ENCODE results near the gene PDZD7. TPM values are rescaled to one million over a fixed set of nuclear protein-coding genes. Genes with fewer than 3 reads are reported as not detected.

The PDZD7 gene
- total RNA-seq, 1 experiment from 2014 or later, result 0.50 TPM

GRCh38 chr10:101054351-101054750 is 23.4 kb upstream of the PDZD7 start:
- Histone ChIP-seq H3K4me1 (replicated peaks) (peaks cover 22% of the 10 kb centered on the region), H3K36me3 (no peaks in the 10 kb centered on the region; the same call in 1 of the 2 replicates), H3K27me3 (replicated peaks) (no peaks in the 10 kb centered on the region), H3K4me3 (no peak overlapping the region), H3K9me3 (replicated peaks) (no peaks in the 10 kb centered on the region), H3K27ac (no peak overlapping the region)
- DNase-seq (ENCODE audit: low read depth in 1 of 2, low spot score in 2 of 2), result no peak

- Histone ChIP-seq H3K36me3 (no peaks in the 10 kb centered on the region), H3K4me3 (no peak overlapping the region), H3K4me1 (replicated peaks) (peaks cover 20% of the 10 kb centered on the region), H3K27me3 (replicated peaks) (no peaks in the 10 kb centered on the region), H3K9me3 (replicated peaks) (no peaks in the 10 kb centered on the region), H3K27ac (no peak overlapping the region)
- no peak for DNase-seq (ENCODE audit: low read depth in 1 of 2, low spot score in 2 of 2)
Measured at GRCh38 chr10:101053516-101053915, 22.6 kb upstream of the PDZD7 start.

GRCh38 chr10:101052285-101052684 is 21.4 kb upstream of the PDZD7 start:
- Histone ChIP-seq H3K27ac (no peak overlapping the region), H3K4me1 (replicated peaks) (peaks cover 20% of the 10 kb centered on the region), H3K27me3 (replicated peaks) (no peaks in the 10 kb centered on the region), H3K9me3 (replicated peaks) (no peaks in the 10 kb centered on the region), H3K36me3 (no peaks in the 10 kb centered on the region), H3K4me3 (no peak overlapping the region)
- DNase-seq (ENCODE audit: low read depth in 1 of 2, low spot score in 2 of 2), result no peak

- DNase-seq (ENCODE audit: low read depth in 1 of 2, low spot score in 2 of 2), result peak; percentile 34 to 67
- Histone ChIP-seq H3K27ac (no peak overlapping the region), H3K9me3 (replicated peaks) (no peaks in the 10 kb centered on the region), H3K4me3 (no peak overlapping the region), H3K36me3 (no peaks in the 10 kb centered on the region), H3K4me1 (replicated peaks) (peaks cover 20% of the 10 kb centered on the region), H3K27me3 (replicated peaks) (no peaks in the 10 kb centered on the region)
Measured at GRCh38 chr10:101050208-101051069, 19.5 kb upstream of the PDZD7 start.

GRCh38 chr10:101047961-101048892 is 17.3 kb upstream of the PDZD7 start:
- Histone ChIP-seq H3K4me1 (replicated peaks) (peaks cover 25% of the 10 kb centered on the region), H3K27ac (no peak overlapping the region), H3K4me3 (no peak overlapping the region), H3K27me3 (replicated peaks) (no peaks in the 10 kb centered on the region), H3K9me3 (replicated peaks) (no peaks in the 10 kb centered on the region), H3K36me3 (no peaks in the 10 kb centered on the region)
- DNase-seq (ENCODE audit: low read depth in 1 of 2, low spot score in 2 of 2), result no peak

- Histone ChIP-seq H3K4me1 (replicated peaks) (peaks cover 26% of the 10 kb centered on the region), H3K36me3 (no peaks in the 10 kb centered on the region), H3K4me3 (no peak overlapping the region), H3K27me3 (replicated peaks) (no peaks in the 10 kb centered on the region), H3K9me3 (replicated peaks) (no peaks in the 10 kb centered on the region), H3K27ac (no peak overlapping the region)
- DNase-seq (ENCODE audit: low read depth in 1 of 2, low spot score in 2 of 2), result no peak
Measured at GRCh38 chr10:101047268-101047667, 16.3 kb upstream of the PDZD7 start.

- no peaks in the 10 kb centered on the region for H3K27me3 ChIP-seq (replicated peaks)
- peaks cover 22% of the 10 kb centered on the region for H3K4me1 ChIP-seq (replicated peaks)
- no peak for DNase-seq (ENCODE audit: low read depth in 1 of 2, low spot score in 2 of 2)
- no peaks in the 10 kb centered on the region for H3K36me3 ChIP-seq
- no peak overlapping the region for H3K4me3 ChIP-seq
- no peaks in the 10 kb centered on the region for H3K9me3 ChIP-seq (replicated peaks)
- H3K27ac ChIP-seq, result no peak overlapping the region
Measured at GRCh38 chr10:101046332-101047238, 15.7 kb upstream of the PDZD7 start.

- no peaks in the 10 kb centered on the region for H3K9me3 ChIP-seq (replicated peaks)
- DNase-seq (ENCODE audit: low read depth in 1 of 2, low spot score in 2 of 2), result no peak
- H3K36me3 ChIP-seq, result peaks cover 8% of the 10 kb centered on the region
- no peak overlapping the region for H3K4me3 ChIP-seq
- no peaks in the 10 kb centered on the region for H3K27me3 ChIP-seq (replicated peaks)
- peaks cover 17% of the 10 kb centered on the region for H3K4me1 ChIP-seq (replicated peaks)
- H3K27ac ChIP-seq, result no peak overlapping the region
Measured at GRCh38 chr10:101044117-101044516, 13.2 kb upstream of the PDZD7 start.

- Histone ChIP-seq H3K4me3 (peak overlapping the region; percentile 40), H3K9me3 (replicated peaks) (no peaks in the 10 kb centered on the region), H3K36me3 (peaks cover 14% of the 10 kb centered on the region), H3K27me3 (replicated peaks) (no peaks in the 10 kb centered on the region), H3K4me1 (replicated peaks) (peaks cover 17% of the 10 kb centered on the region), H3K27ac (peak overlapping the region; percentile 76)
- DNase-seq (ENCODE audit: low read depth in 1 of 2, low spot score in 2 of 2), result no peak
Measured at GRCh38 chr10:101043363-101043707, 12.4 kb upstream of the PDZD7 start.

- peak overlapping the region; percentile 40 for H3K4me3 ChIP-seq
- peaks cover 17% of the 10 kb centered on the region for H3K4me1 ChIP-seq (replicated peaks)
- H3K36me3 ChIP-seq, result peaks cover 19% of the 10 kb centered on the region
- H3K9me3 ChIP-seq (replicated peaks), result no peaks in the 10 kb centered on the region
- H3K27me3 ChIP-seq (replicated peaks), result no peaks in the 10 kb centered on the region
- H3K27ac ChIP-seq, result peak overlapping the region; percentile 76
- DNase-seq (ENCODE audit: low read depth in 1 of 2, low spot score in 2 of 2), result peak; percentile 97 to 98
Measured at GRCh38 chr10:101042667-101043362, 11.9 kb upstream of the PDZD7 start.

- peaks cover 26% of the 10 kb centered on the region for H3K36me3 ChIP-seq
- peak overlapping the region; percentile 76 for H3K27ac ChIP-seq
- peak overlapping the region; percentile 40 for H3K4me3 ChIP-seq
Measured at GRCh38 chr10:101042118-101042517, 11.2 kb upstream of the PDZD7 start.

GRCh38 chr10:101041252-101041761 is 10.4 kb upstream of the PDZD7 start:
- Histone ChIP-seq H3K27ac (no peak overlapping the region), H3K36me3 (peaks cover 34% of the 10 kb centered on the region), H3K4me3 (no peak overlapping the region), H3K9me3 (replicated peaks) (no peaks in the 10 kb centered on the region), H3K4me1 (replicated peaks) (peaks cover 17% of the 10 kb centered on the region), H3K27me3 (replicated peaks) (no peaks in the 10 kb centered on the region)
- peak; percentile 81 to 82 for DNase-seq (ENCODE audit: low read depth in 1 of 2, low spot score in 2 of 2)

More at GRCh38 chr10:101042118-101042517, 11.2 kb upstream of the PDZD7 start:
- no peaks in the 10 kb centered on the region for H3K9me3 ChIP-seq (replicated peaks)
- peaks cover 17% of the 10 kb centered on the region for H3K4me1 ChIP-seq (replicated peaks)
- H3K27me3 ChIP-seq (replicated peaks), result no peaks in the 10 kb centered on the region
- no peak for DNase-seq (ENCODE audit: low read depth in 1 of 2, low spot score in 2 of 2)

All from SJSA1 (cell line).